Activated T-helper 1 cell treated with anti-CD3 and anti-CD28 coated beads, Interleukin-12 subunit alpha, Interleukin-12 subunit beta, Interleukin-2, Interleukin-4 antibody, amounts not matched to agents 30 ng/mL and 10 ng/mL and 1 ng/mL, durations not matched to agents 14 hours and 24 hours and 36 hours (primary cell): ENCODE results near the gene PTRH2. TPM values are rescaled to one million over a fixed set of nuclear protein-coding genes. Genes with fewer than 3 reads are reported as not detected.
A peak's percentile ranks its signal among the peaks of the same experiment; 100 is the strongest.

Experiments
- DNase-seq: peaks from one replicate; pipeline ENCODE4 v3.0.0; 2021; ENCODE audit warnings: low spot score
- H3K27ac Mint-ChIP-seq: one replicate; pipeline ENCODE4 v1.8.0; 2021; ENCODE audit warnings: mild to moderate bottlenecking, mixed read lengths
- H3K27me3 Mint-ChIP-seq: one replicate; pipeline ENCODE4 v1.8.0; 2022; ENCODE audit warnings: mild to moderate bottlenecking, moderate library complexity, mixed read lengths; ENCODE audit not compliant: insufficient read depth
- H3K36me3 Mint-ChIP-seq: one replicate; pipeline ENCODE4 v1.8.0; 2021; ENCODE audit warnings: low read depth, mixed read lengths
- H3K4me1 Mint-ChIP-seq: one replicate; pipeline ENCODE4 v1.8.0; 2021; ENCODE audit warnings: low read depth, mixed read lengths
- H3K4me3 Mint-ChIP-seq: one replicate; pipeline ENCODE4 v1.8.0; 2021; ENCODE audit warnings: mild to moderate bottlenecking, moderate library complexity, mixed read lengths
- H3K9me3 Mint-ChIP-seq: one replicate; pipeline ENCODE4 v1.8.0; 2021; ENCODE audit warnings: mixed read lengths
- intact Hi-C: fragments of 100-400 bp; cut with micrococcal nuclease; formaldehyde crosslinking; loops from one replicate; pipeline ENCODE4 v1.15.1; 2024
- total RNA-seq: library from RNA; stranded (reverse); gene quantifications from 2 replicates; pipeline ENCODE4 v1.2.3, GENCODE V29; 2022

Gene PTRH2
- total RNA-seq, 1 donor from 2014 or later, result 49.7 TPM

DNA sequence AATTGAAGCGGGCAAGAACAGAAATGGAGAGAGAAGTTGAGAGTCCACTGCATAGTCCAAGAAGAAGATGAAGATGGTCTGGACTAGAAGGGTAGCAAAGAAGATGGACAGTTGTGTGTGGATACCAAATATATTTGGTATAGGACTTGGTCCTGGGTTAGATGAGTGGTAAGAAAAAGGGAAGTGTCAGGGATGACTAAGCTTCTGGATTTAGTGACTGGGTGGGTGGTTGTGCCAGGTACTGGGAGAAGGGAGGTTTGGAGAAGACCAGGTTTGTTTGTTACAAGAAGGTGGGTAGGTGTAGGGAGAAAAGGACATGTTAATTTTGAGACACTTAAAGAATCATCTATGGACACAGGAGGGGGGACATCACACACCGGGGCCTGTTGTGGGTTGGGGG, 5.6 kb upstream of the PTRH2 start:
- Mint-ChIP-seq H3K36me3 (peaks cover 4% of the 10 kb centered on the region), H3K4me3 (no peak overlapping the region), H3K9me3 (no peaks in the 10 kb centered on the region), H3K4me1 (peaks cover 37% of the 10 kb centered on the region), H3K27me3 (no peaks in the 10 kb centered on the region), H3K27ac (peak overlapping the region; percentile 18)
- DNase-seq, result no peak
- intact Hi-C loops, result no loop called here

DNA sequence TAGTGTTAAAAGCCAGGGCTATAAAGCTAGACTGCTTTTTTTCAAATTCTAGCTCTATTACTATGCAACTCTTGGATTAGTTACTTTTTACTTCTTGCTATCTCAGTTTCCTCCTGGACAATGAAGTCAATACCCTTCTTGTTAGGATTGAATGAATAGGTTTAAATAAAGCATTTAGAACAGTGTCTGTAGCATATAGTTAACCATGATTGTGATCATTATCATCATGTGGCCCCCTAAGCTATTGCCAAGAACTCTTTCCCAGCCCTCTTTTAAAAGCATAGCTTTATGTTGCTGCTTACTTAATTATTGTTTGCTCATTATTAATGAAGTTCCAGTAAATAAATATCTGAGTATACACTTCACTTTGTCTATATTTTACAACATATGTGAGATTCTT, 4.7 kb upstream of the PTRH2 start:
- Mint-ChIP-seq H3K4me1 (peaks cover 37% of the 10 kb centered on the region), H3K36me3 (peaks cover 10% of the 10 kb centered on the region), H3K4me3 (no peak overlapping the region), H3K9me3 (no peaks in the 10 kb centered on the region), H3K27ac (no peak overlapping the region), H3K27me3 (no peaks in the 10 kb centered on the region)
- DNase-seq, result no peak
- intact Hi-C loops, result no loop called here

DNA sequence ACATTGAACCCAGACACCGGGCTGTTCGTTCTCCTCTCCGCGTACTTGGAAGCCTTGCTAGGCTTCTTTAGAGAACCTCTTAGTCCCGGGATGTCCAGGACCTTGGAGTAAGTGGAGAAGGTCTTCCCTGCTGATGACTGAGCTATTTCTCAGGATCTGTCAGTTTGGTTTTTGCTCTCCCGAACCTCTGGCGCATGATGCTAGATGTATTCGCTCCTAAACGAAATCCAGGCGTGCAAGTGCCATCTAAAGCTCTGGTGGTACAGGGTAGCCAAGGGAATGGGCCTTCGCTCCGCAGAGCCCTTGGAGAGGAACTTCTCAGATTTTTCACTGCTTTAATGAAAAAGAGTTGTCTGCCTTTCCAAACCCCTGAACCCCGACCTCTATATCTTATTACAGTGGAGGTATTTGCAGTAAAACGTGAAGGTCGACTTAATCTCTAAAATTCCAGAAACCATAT, 771 bp upstream of the PTRH2 start:
- H3K27me3 Mint-ChIP-seq, result no peaks in the 10 kb centered on the region
- H3K36me3 Mint-ChIP-seq, result peaks cover 16% of the 10 kb centered on the region
- peak overlapping the region; percentile 98 for H3K4me3 Mint-ChIP-seq
- no peak for DNase-seq
- peak overlapping the region; percentile 96 for H3K27ac Mint-ChIP-seq
- H3K4me1 Mint-ChIP-seq, result peaks cover 54% of the 10 kb centered on the region
- intact Hi-C loops, result loop anchor here (1.0 to 10.0 kb wide), 13 partner anchors 19 to 684 kb away; partner anchors contain the start of genes CLTC, GDPD1, PRR11 and RNFT1
- H3K9me3 Mint-ChIP-seq, result no peaks in the 10 kb centered on the region

DNA sequence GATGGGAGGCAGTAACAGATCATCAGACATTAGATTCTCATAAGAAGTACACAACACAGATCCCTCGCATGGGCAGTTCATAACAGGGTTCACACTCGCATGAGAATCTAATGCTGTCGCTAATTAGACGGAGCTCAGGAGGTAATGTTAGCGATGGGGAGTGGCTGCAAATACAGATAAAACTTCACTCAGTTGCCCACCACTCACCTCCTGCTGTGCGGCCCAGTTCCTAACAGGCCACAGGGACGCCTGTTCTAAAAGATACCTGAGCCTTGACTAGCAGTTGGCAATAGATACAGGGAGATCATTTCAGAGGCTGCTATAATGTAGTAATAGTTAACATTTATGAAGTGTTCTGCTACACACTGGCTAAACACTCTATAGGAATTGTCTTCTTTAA, 4.9 kb downstream of the PTRH2 start:
- H3K36me3 Mint-ChIP-seq, result peaks cover 44% of the 10 kb centered on the region
- H3K27ac Mint-ChIP-seq, result no peak overlapping the region
- no peak overlapping the region for H3K4me3 Mint-ChIP-seq
- H3K4me1 Mint-ChIP-seq, result peaks cover 71% of the 10 kb centered on the region
- no peaks in the 10 kb centered on the region for H3K9me3 Mint-ChIP-seq
- H3K27me3 Mint-ChIP-seq, result no peaks in the 10 kb centered on the region
- intact Hi-C loops, result loop anchor here (10.0 kb wide), 1 partner anchor 258 kb away; no protein-coding TSS in a partner anchor
- DNase-seq, result no peak

DNA sequence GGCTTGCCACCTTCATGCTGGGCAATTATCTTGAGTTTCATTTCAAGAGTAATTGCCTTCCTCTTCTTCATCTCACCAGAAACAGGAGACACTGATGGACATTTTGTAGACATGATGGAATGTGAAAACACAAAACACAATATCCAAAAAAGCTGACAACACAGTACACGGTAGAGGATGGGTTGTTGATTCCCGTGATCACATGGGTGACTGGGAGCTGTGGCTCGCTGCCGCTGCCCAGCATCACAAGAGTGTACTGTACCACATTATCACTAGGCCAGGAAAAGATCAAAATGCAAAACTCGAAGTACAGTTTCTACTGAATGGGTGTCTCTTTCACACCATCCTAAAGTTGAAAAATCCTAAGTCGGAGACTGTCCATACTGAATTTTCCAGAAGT, 7.4 kb downstream of the PTRH2 start:
- H3K27ac Mint-ChIP-seq, result peak overlapping the region; percentile 36
- no peaks in the 10 kb centered on the region for H3K9me3 Mint-ChIP-seq
- intact Hi-C loops, result loop anchor here (10.0 kb wide), 1 partner anchor 255 kb away; no protein-coding TSS in a partner anchor
- H3K4me1 Mint-ChIP-seq, result peaks cover 59% of the 10 kb centered on the region
- peaks cover 56% of the 10 kb centered on the region for H3K36me3 Mint-ChIP-seq
- no peak overlapping the region for H3K4me3 Mint-ChIP-seq
- DNase-seq, result no peak
- no peaks in the 10 kb centered on the region for H3K27me3 Mint-ChIP-seq

DNA sequence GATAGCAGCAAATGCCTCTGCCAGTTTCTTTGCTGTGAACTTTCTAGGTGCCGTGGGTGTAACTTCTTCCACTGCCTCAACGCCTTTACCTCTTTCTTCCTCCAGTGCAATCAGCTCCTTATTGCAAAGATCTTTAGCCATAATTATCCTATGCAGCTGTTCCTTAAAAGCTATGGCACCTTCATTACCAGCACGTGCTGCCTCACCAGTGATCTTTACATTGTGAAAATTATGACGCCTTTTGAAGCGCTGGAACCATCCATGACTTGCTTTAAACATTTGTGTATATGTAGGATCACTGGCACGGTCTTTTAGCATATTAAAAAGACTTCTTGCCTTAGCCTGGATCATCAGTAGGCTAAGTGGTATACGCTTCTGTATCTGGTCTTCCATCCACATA, 8.0 kb downstream of the PTRH2 start:
- Mint-ChIP-seq H3K36me3 (peaks cover 58% of the 10 kb centered on the region), H3K9me3 (no peaks in the 10 kb centered on the region), H3K27me3 (no peaks in the 10 kb centered on the region), H3K4me3 (no peak overlapping the region), H3K4me1 (peaks cover 53% of the 10 kb centered on the region), H3K27ac (peak overlapping the region; percentile 36)
- DNase-seq, result no peak
- intact Hi-C loops, result no loop called here

DNA sequence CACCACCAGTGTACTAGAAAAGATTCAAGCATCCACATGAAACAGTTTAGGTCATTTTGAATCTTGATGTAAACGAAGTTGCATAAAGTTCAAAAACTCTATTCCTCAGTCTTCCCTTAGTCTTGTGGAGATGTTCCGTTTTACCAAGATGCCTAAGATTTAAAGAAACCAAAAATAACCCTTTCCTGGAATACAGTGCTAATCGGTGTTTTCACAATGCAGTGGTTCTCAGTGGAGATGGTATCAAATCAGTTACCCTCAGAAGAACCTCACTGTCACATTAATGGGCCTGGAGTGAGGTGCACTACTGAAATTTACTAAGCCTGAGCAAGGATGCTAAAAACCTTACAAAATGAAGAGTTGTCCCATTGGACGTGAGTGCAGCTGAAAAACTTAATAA, 9.1 kb downstream of the PTRH2 start:
- DNase-seq, result no peak
- H3K27me3 Mint-ChIP-seq, result no peaks in the 10 kb centered on the region
- intact Hi-C loops, result no loop called here
- H3K9me3 Mint-ChIP-seq, result no peaks in the 10 kb centered on the region
- H3K36me3 Mint-ChIP-seq, result peaks cover 60% of the 10 kb centered on the region
- H3K4me3 Mint-ChIP-seq, result no peak overlapping the region
- no peak overlapping the region for H3K27ac Mint-ChIP-seq
- peaks cover 48% of the 10 kb centered on the region for H3K4me1 Mint-ChIP-seq

DNA sequence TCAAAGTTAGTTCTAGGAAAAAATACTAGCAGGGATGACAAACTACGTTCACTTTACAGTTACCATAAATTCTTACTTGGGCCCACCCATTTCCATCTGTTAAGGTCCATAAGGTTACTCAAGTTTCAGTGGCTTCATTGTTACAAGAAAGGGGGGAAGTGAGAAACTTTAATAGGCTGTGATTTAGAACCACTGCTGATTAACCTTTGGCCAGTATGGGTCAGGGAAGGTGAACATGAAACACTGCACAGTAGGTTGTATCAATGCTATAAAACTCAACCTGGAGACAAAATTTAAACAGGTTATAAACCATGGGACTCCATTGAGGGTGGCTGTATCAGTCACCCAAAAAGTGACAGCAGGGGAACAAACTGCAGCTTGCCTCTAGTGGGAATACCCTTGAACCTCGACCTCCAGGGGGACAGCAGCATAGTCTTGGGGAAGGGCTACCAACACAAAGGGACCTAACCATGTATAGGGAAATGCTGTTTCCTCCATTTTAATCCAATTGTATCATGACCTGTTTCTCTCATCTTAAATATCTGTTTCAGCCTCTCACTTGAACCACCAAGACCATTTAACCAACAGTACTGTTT, 10.4 kb downstream of the PTRH2 start:
- intact Hi-C loops, result no loop called here
- Mint-ChIP-seq H3K27ac (peak overlapping the region; percentile 2), H3K4me3 (no peak overlapping the region), H3K9me3 (no peaks in the 10 kb centered on the region), H3K27me3 (no peaks in the 10 kb centered on the region), H3K36me3 (peaks cover 60% of the 10 kb centered on the region), H3K4me1 (peaks cover 41% of the 10 kb centered on the region)
- DNase-seq, result no peak

DNA sequence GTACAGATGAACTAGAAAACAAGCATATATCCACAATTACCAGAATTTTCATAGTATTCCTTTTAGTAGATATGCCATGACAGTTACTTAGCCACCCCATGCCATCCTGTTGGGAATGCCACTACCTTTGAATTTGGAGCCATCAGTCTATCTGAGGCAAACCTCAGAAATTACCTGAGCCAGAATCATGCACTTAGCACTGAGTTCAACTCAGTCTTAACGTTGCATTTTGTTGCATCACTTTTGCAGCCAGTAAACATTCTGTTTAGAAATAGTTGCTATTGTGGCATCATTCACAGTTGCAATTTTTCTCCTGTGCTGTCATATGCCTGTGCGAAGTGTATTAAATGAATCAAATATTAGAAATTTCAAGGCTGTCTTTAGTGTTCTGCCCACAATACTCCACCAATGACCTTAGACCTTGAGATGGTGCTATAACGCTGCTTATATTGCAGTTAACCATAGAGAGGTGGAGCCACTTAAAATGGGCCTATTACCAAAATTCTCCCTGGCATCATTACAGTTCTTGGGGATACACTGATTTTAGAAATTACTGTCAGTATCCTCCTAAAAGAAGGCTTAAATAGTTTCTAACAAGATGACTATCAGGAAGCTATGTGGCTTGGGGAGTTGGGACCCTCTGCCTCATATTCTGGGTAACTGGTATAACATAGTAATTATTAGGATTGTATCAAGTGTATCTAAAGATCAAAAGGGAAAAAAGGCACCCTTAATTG, 11.1 kb downstream of the PTRH2 start:
- no peak for DNase-seq
- Mint-ChIP-seq H3K27ac (peak overlapping the region; percentile 2), H3K4me1 (peaks cover 39% of the 10 kb centered on the region), H3K27me3 (no peaks in the 10 kb centered on the region), H3K36me3 (peaks cover 65% of the 10 kb centered on the region), H3K9me3 (no peaks in the 10 kb centered on the region), H3K4me3 (no peak overlapping the region)
- intact Hi-C loops, result no loop called here

DNA sequence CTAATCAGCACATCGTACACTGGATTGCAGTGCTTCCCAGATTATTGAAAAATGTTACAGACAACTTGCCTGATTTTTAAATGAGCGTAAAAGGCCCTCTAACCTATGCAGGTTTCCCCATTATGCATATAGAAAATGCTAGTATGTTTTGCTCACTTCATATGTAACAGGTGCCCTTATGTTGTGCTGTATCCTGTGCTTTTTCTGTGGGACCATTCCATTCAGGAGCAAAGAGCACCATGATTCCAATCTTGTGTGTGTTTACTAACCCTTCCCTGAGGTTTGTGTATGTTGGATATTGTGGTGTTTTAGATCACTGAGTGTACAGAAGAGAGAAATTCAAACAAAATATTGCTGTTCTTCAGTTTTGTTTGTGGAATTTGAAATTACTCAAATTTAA, 12.9 kb downstream of the PTRH2 start:
- Mint-ChIP-seq H3K27ac (no peak overlapping the region), H3K9me3 (no peaks in the 10 kb centered on the region), H3K27me3 (no peaks in the 10 kb centered on the region), H3K4me1 (peaks cover 27% of the 10 kb centered on the region), H3K36me3 (peaks cover 64% of the 10 kb centered on the region), H3K4me3 (no peak overlapping the region)
- intact Hi-C loops, result no loop called here
- DNase-seq, result no peak

DNA sequence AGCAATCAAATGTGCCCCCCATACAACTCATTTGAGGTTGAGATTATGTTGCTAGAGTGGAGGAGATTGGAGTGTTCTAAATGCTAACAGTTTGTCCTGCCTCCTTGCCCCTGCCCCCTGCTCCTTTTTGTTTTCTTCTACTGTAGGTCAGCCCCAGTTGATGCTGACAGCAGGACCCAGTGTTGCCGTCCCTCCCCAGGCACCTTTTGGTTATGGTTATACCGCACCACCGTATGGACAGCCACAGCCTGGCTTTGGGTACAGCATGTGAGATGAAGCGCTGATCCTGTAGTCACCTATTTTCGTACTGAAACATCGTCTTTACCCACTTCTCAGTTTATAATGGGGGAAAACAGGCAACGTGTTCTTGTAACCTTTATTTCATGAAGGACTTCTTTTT, 13.6 kb downstream of the PTRH2 start:
- intact Hi-C loops, result no loop called here
- Mint-ChIP-seq H3K36me3 (peaks cover 62% of the 10 kb centered on the region), H3K27ac (no peak overlapping the region)

DNA sequence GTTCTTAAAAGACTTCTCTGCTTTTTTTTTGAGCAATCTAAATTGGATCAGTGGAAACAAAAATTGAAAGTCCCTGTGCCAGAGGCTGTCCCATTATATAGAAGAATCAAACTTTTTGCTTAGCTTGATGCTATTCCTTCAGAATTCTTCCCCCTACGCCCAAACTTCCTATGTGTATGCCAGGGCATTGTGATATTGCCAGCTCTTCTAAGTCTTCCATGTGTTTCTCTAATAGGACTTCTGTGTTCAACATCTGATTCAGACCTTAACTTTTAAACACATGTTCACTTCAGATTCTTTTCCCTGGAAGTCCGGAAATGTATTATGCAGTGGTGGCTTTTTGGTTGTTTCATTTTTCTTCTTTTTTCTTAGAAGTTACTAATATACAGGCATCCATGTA, 18.7 kb downstream of the PTRH2 start:
- no peaks in the 10 kb centered on the region for H3K27me3 Mint-ChIP-seq
- H3K36me3 Mint-ChIP-seq, result peaks cover 62% of the 10 kb centered on the region
- H3K4me3 Mint-ChIP-seq, result no peak overlapping the region
- intact Hi-C loops, result loop anchor here (2.0 kb wide), 1 partner anchor 18 kb away; the partner anchor contains the start of genes PTRH2 and VMP1
- peaks cover 14% of the 10 kb centered on the region for H3K4me1 Mint-ChIP-seq
- DNase-seq, result no peak
- H3K9me3 Mint-ChIP-seq, result no peaks in the 10 kb centered on the region
- peak overlapping the region; percentile 40 for H3K27ac Mint-ChIP-seq

More for the DNA sequence above, 13.6 kb downstream of the PTRH2 start:
- H3K4me3 Mint-ChIP-seq, result no peak overlapping the region
- H3K27me3 Mint-ChIP-seq, result no peaks in the 10 kb centered on the region
- H3K9me3 Mint-ChIP-seq, result no peaks in the 10 kb centered on the region
- H3K4me1 Mint-ChIP-seq, result peaks cover 19% of the 10 kb centered on the region
- no peak for DNase-seq

DNA sequence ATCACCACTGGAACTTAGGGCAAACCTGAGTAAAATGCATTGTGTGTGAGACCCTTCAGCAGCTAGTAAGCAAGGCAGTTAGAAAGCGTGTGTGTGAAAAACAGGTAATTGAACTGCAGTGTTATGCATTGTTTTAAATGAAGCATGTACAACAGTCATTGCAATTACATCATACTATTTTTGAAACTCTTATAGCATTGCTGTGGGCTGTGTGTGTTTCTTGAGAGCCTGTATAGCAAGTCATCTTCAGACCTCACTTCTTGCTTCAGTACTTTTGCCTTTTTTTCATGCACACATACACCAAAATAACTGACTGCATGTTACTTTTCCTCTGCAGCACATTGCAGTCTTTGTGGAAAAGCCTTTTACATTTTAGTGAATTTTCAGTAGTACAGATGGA, 19.2 kb downstream of the PTRH2 start:
- Mint-ChIP-seq H3K36me3 (peaks cover 65% of the 10 kb centered on the region), H3K4me3 (no peak overlapping the region), H3K27me3 (no peaks in the 10 kb centered on the region), H3K27ac (peak overlapping the region; percentile 28), H3K9me3 (no peaks in the 10 kb centered on the region), H3K4me1 (peaks cover 14% of the 10 kb centered on the region)
- no peak for DNase-seq
- intact Hi-C loops, result loop anchor here (2.0 kb wide), 1 partner anchor 19 kb away; the partner anchor contains the start of genes PTRH2 and VMP1
